GM23248 (cell line): ENCODE measurements around the gene GTF2B. TPM values are rescaled to one million over a fixed set of nuclear protein-coding genes. Genes with fewer than 3 reads are reported as not detected.
"Not testable (repeated sequence)": the region's sequence is repeated elsewhere in the genome, so short reads cannot be mapped to it uniquely, and the experiment has no call there.

ENCODE experiments used
- DNase-seq: peaks from one replicate; pipeline ENCODE4 v3.0.0-alpha.2; 2015
- H2AFZ ChIP-seq: fragments of 200-600 bp; sonication (generic); 2 replicates; pipeline ENCODE4 v1.6.1; 2016; ENCODE audit warnings: antibody characterized with exemption
- H3F3A ChIP-seq: fragments of 200-600 bp; sonication (generic); 2 replicates; pipeline ENCODE4 v1.6.1; 2016; ENCODE audit warnings: mild to moderate bottlenecking, antibody characterized with exemption, mixed run types; ENCODE audit not compliant: insufficient read depth
- H3K27ac ChIP-seq: fragments of 200-600 bp; sonication (generic); 2 replicates; pipeline ENCODE4 v1.5.1; 2016; ENCODE audit warnings: mild to moderate bottlenecking
- H3K27me3 ChIP-seq: fragments of 200-600 bp; sonication (generic); replicated peaks from 2 replicates; pipeline ENCODE4 v1.6.1; 2016; ENCODE audit warnings: mild to moderate bottlenecking; ENCODE audit not compliant: insufficient read depth
- H3K36me3 ChIP-seq: fragments of 200-600 bp; sonication (generic); 2 replicates; pipeline ENCODE4 v1.6.1; 2016; ENCODE audit warnings: low read depth, mild to moderate bottlenecking
- H3K4me1 ChIP-seq: fragments of 200-600 bp; sonication (generic); 2 replicates; pipeline ENCODE4 v1.6.1; 2016; ENCODE audit warnings: mild to moderate bottlenecking; ENCODE audit not compliant: insufficient read depth
- H3K4me2 ChIP-seq: fragments of 200-600 bp; sonication (generic); one replicate; pipeline ENCODE4 v1.6.1; 2016; ENCODE audit warnings: mild to moderate bottlenecking; ENCODE audit not compliant: unreplicated experiment
- H3K4me3 ChIP-seq: fragments of 200-600 bp; sonication (generic); 2 replicates; pipeline ENCODE4 v1.5.1; 2016; ENCODE audit warnings: mild to moderate bottlenecking
- H3K79me2 ChIP-seq: fragments of 200-600 bp; sonication (generic); 2 replicates; pipeline ENCODE4 v1.6.1; 2016; ENCODE audit warnings: mild to moderate bottlenecking; ENCODE audit not compliant: insufficient read depth
- H3K9ac ChIP-seq: fragments of 200-600 bp; sonication (generic); 2 replicates; pipeline ENCODE4 v1.6.1; 2016; ENCODE audit warnings: mild to moderate bottlenecking
- H3K9me2 ChIP-seq: fragments of 200-600 bp; sonication (generic); 2 replicates; pipeline ENCODE4 v1.6.1; 2016; ENCODE audit warnings: mixed run types, mild to moderate bottlenecking, moderate library complexity; ENCODE audit not compliant: insufficient read depth
- H3K9me3 ChIP-seq: fragments of 200-600 bp; sonication (generic); one replicate; pipeline ENCODE4 v1.6.1; 2017; ENCODE audit warnings: low read depth
- H4K20me1 ChIP-seq: fragments of 200-600 bp; sonication (generic); 2 replicates; pipeline ENCODE4 v1.6.0; 2016; ENCODE audit not compliant: insufficient read depth
- EZH2 ChIP-seq: fragments of 200-600 bp; sonication (generic); IDR thresholded peaks from 2 replicates; pipeline ENCODE4 v1.6.1; 2018; ENCODE audit warnings: antibody characterized with exemption, mild to moderate bottlenecking; ENCODE audit not compliant: insufficient read depth, poor library complexity, severe bottlenecking
- EZH2phosphoT487 ChIP-seq: fragments of 200-600 bp; sonication (generic); IDR thresholded peaks from 2 replicates; pipeline ENCODE4 v1.6.1; 2018; ENCODE audit warnings: antibody characterized with exemption, moderate library complexity, mild to moderate bottlenecking, low read depth; ENCODE audit not compliant: insufficient read depth
- WGBS, 2 experiments: methylation state at CpG; one replicate each; pipeline ENCODE4 v1.1.6; 2015 to 2017; ENCODE audit warnings: low lambda C conversion rate in 2 of 2, low coverage in 1 of 2; ENCODE audit errors: missing lambda C conversion rate in 2 of 2; 5-methylcytosine and 5-hydroxymethylcytosine counted together
- in situ Hi-C: fragments of 300-500 bp; cut with MboI; formaldehyde crosslinking; loops from 2 replicates; pipeline ENCODE4 v1.15.0; 2020
- polyA plus RNA-seq: library from polyadenylated mRNA; unstranded; fragments of >200 nt; fragmentation: Nextera tagmentation; extraction: Ambion mirVana; gene quantifications from 2 replicates; pipeline ENCODE4 v1.2.1, GENCODE V29; 2016
- total RNA-seq: library from RNA; depleted of rRNA; stranded (reverse); fragments of >200 nt; shearing (Covaris generic); gene quantifications from 2 replicates; pipeline ENCODE4 v1.2.3, GENCODE V29; 2014

GTF2B gene
- total and polyA plus RNA-seq, 2 experiments from 2014 or later = 28.9 to 35.2 TPM

- Histone ChIP-seq H3K36me3 (0 out of 2 replicates have a peak, but pooled peaks cover 5% of the 10 kb centered on the region), H3K4me1 (no peaks in the 10 kb centered on the region), H3K9ac (no peak overlapping the region), H4K20me1 (no peaks in the 10 kb centered on the region), H3K4me3 (no peak overlapping the region), H3K9me3 (no peaks in the 10 kb centered on the region), H3K79me2 (no peaks in the 10 kb centered on the region), H3K4me2 (no peak overlapping the region), H3F3A (no peaks in the 10 kb centered on the region), H3K9me2 (no peaks in the 10 kb centered on the region), H3K27me3 (no peaks in the 10 kb centered on the region), H2AFZ (no peak overlapping the region), H3K27ac (no peak overlapping the region)
- WGBS, 2 experiments = 98 to 100% methylated on average over 1 of the region's 1 CpG
- in situ Hi-C loops = no loop called here
- TF ChIP-seq EZH2 (no peak), EZH2phosphoT487 (no peak)
- no peak for DNase-seq
Measured at GRCh38 chr1:88920845-88921244, 29.5 kb upstream of the GTF2B start.

GRCh38 chr1:88917321-88918025 is 26.1 kb upstream of the GTF2B start:
- H3K9me2 ChIP-seq = no peaks in the 10 kb centered on the region
- 96 to 98% methylated on average over 3 of the region's 3 CpGs for WGBS, 2 experiments

GRCh38 chr1:88916883-88917282 is 25.5 kb upstream of the GTF2B start:
- no peak overlapping the region for H3K4me2 ChIP-seq
- H4K20me1 ChIP-seq = no peaks in the 10 kb centered on the region
- 0 out of 2 replicates have a peak, but pooled peaks cover 5% of the 10 kb centered on the region for H3K36me3 ChIP-seq
- H3K9ac ChIP-seq = no peak overlapping the region
- no peak for TF ChIP-seq EZH2phosphoT487
- TF ChIP-seq EZH2 = no peak
- H3K4me3 ChIP-seq = no peak overlapping the region
- H3F3A ChIP-seq = no peaks in the 10 kb centered on the region
- no peaks in the 10 kb centered on the region for H3K4me1 ChIP-seq
- 46 to 80% methylated on average over 1 of the region's 1 CpG for WGBS, 2 experiments
- no peak for DNase-seq
- H3K27me3 ChIP-seq = no peaks in the 10 kb centered on the region
- no peak overlapping the region for H2AFZ ChIP-seq
- no peaks in the 10 kb centered on the region for H3K9me3 ChIP-seq
- no peak overlapping the region for H3K27ac ChIP-seq
- no peaks in the 10 kb centered on the region for H3K9me2 ChIP-seq
- no peaks in the 10 kb centered on the region for H3K79me2 ChIP-seq
- in situ Hi-C loops = no loop called here

More at GRCh38 chr1:88917321-88918025, 26.1 kb upstream of the GTF2B start:
- Histone ChIP-seq H3K36me3 (0 out of 2 replicates have a peak, but pooled peaks cover 5% of the 10 kb centered on the region), H3K27me3 (no peaks in the 10 kb centered on the region), H3K4me3 (no peak overlapping the region), H3K27ac (no peak overlapping the region), H3K79me2 (no peaks in the 10 kb centered on the region), H3K4me2 (no peak overlapping the region), H3F3A (no peaks in the 10 kb centered on the region), H4K20me1 (no peaks in the 10 kb centered on the region), H3K9ac (no peak overlapping the region), H2AFZ (no peak overlapping the region), H3K4me1 (no peaks in the 10 kb centered on the region), H3K9me3 (no peaks in the 10 kb centered on the region)
- no peak for TF ChIP-seq EZH2
- TF ChIP-seq EZH2phosphoT487 = no peak
- in situ Hi-C loops = no loop called here
- peak; percentile 8 for DNase-seq

GRCh38 chr1:88911800-88912199 is 20.4 kb upstream of the GTF2B start:
- DNase-seq, H2AFZ ChIP-seq, H3K9me2 ChIP-seq: not testable (repeated sequence)

GRCh38 chr1:88911161-88911560 is 19.8 kb upstream of the GTF2B start:
- Histone ChIP-seq H3K79me2 (no peaks in the 10 kb centered on the region), H3K4me3 (no peak overlapping the region), H3K9me2 (no peaks in the 10 kb centered on the region), H4K20me1 (no peaks in the 10 kb centered on the region), H3K27me3 (no peaks in the 10 kb centered on the region), H3K36me3 (0 out of 2 replicates have a peak, but pooled peaks cover under 1% of the 10 kb centered on the region), H2AFZ (no peak overlapping the region), H3F3A (no peaks in the 10 kb centered on the region), H3K9me3 (no peaks in the 10 kb centered on the region), H3K4me2 (no peak overlapping the region), H3K27ac (no peak overlapping the region), H3K9ac (no peak overlapping the region), H3K4me1 (no peaks in the 10 kb centered on the region)
- in situ Hi-C loops = no loop called here
- 86 to 87% methylated on average over 9 of the region's 9 CpGs for WGBS, 2 experiments
- TF ChIP-seq EZH2 (no peak), EZH2phosphoT487 (no peak)
- DNase-seq = no peak

More at GRCh38 chr1:88911800-88912199, 20.4 kb upstream of the GTF2B start:
- H3K79me2 ChIP-seq, H3K9ac ChIP-seq, in situ Hi-C loops, H4K20me1 ChIP-seq, H3K4me3 ChIP-seq, H3K9me3 ChIP-seq, H3K4me1 ChIP-seq, H3K27ac ChIP-seq, H3K36me3 ChIP-seq, H3F3A ChIP-seq, H3K4me2 ChIP-seq, H3K27me3 ChIP-seq: not testable (repeated sequence)
- 81 to 84% methylated on average over 9 of the region's 9 CpGs for WGBS, 2 experiments
